DOHH2 (cell line): ENCODE data around the gene KIF9.
"Not testable (repeated sequence)": the region's sequence is repeated elsewhere in the genome, so short reads cannot be mapped to it uniquely, and the experiment has no call there.

ENCODE experiments used
- H3F3A ChIP-seq: fragments of 200-600 bp; sonication (generic), shearing (Covaris generic); 2 replicates; pipeline ENCODE4 v1.6.0; 2016; ENCODE audit warnings: antibody characterized with exemption, mild to moderate bottlenecking; ENCODE audit not compliant: control insufficient read depth, insufficient read depth
- H3K27ac ChIP-seq: fragments of 200-600 bp; sonication (generic); 2 replicates; pipeline ENCODE4 v1.5.1; 2014; ENCODE audit warnings: low read depth, mild to moderate bottlenecking, low read length, moderate library complexity
- H3K27me3 ChIP-seq: fragments of 200-600 bp; sonication (generic); 2 replicates; pipeline ENCODE4 v1.6.1; 2014; ENCODE audit warnings: mild to moderate bottlenecking, low read length, mixed read lengths; ENCODE audit not compliant: control insufficient read depth
- H3K36me3 ChIP-seq: fragments of 200-600 bp; sonication (generic); 2 replicates; pipeline ENCODE4 v1.6.1; 2014; ENCODE audit warnings: mild to moderate bottlenecking, low read length, moderate library complexity, mixed read lengths; ENCODE audit not compliant: control insufficient read depth
- H3K4me1 ChIP-seq: fragments of 200-600 bp; sonication (generic); 2 replicates; pipeline ENCODE4 v1.6.1; 2014; ENCODE audit warnings: mild to moderate bottlenecking, low read length, mixed read lengths; ENCODE audit not compliant: control insufficient read depth
- H3K4me2 ChIP-seq: fragments of 200-600 bp; sonication (generic); 2 replicates; pipeline ENCODE4 v1.6.0; 2014; ENCODE audit warnings: mild to moderate bottlenecking, low read length, moderate library complexity
- H3K4me3 ChIP-seq: fragments of 200-600 bp; sonication (generic); 2 replicates; pipeline ENCODE4 v1.5.1; 2014; ENCODE audit warnings: mild to moderate bottlenecking, low read length, mixed read lengths
- H3K79me2 ChIP-seq: fragments of 200-600 bp; sonication (generic); 2 replicates; pipeline ENCODE4 v1.6.1; 2014; ENCODE audit warnings: mild to moderate bottlenecking, low read length, mixed read lengths; ENCODE audit not compliant: control insufficient read depth
- H3K9me2 ChIP-seq: fragments of 200-600 bp; sonication (generic); replicated peaks from 2 replicates; pipeline ENCODE4 v1.6.1; 2014; ENCODE audit warnings: mild to moderate bottlenecking, low read length, mixed read lengths; ENCODE audit not compliant: control insufficient read depth
- H3K9me3 ChIP-seq: fragments of 200-600 bp; sonication (generic); 2 replicates; pipeline ENCODE4 v1.6.1; 2014; ENCODE audit warnings: antibody characterized with exemption, low read length, mixed read lengths; ENCODE audit not compliant: control insufficient read depth, insufficient read depth
- H4K20me1 ChIP-seq: fragments of 200-600 bp; sonication (generic); 2 replicates; pipeline ENCODE4 v1.6.0; 2014; ENCODE audit warnings: low read depth, mild to moderate bottlenecking, antibody characterized with exemption, low read length, moderate library complexity; ENCODE audit not compliant: control insufficient read depth, insufficient read depth
- CTCF ChIP-seq: fragments of 200-600 bp; sonication (generic); IDR thresholded peaks from one replicate; pipeline ENCODE4 v1.5.1; 2014; ENCODE audit warnings: antibody characterized with exemption, mild to moderate bottlenecking, low read depth, low read length; ENCODE audit not compliant: poor library complexity, severe bottlenecking
- EZH2phosphoT487 ChIP-seq: fragments of 200-600 bp; sonication (generic); IDR thresholded peaks from 2 replicates; pipeline ENCODE4 v1.6.1; 2017; ENCODE audit warnings: borderline replicate concordance, mild to moderate bottlenecking, antibody characterized with exemption, low read length, moderate library complexity, mixed read lengths

KIF9 gene

GRCh38 chr3:47251689-47252088, 30.9 kb downstream of the KIF9 start:
- Histone ChIP-seq H3K4me1 (no peaks in the 10 kb centered on the region), H3K27me3 (no peaks in the 10 kb centered on the region), H3K4me2 (no peak overlapping the region), H3K27ac (no peak overlapping the region), H3K36me3 (no peaks in the 10 kb centered on the region), H3K4me3 (no peak overlapping the region), H3K9me3 (no peaks in the 10 kb centered on the region), H3F3A (no peaks in the 10 kb centered on the region), H3K9me2 (no peaks in the 10 kb centered on the region), H4K20me1 (no peaks in the 10 kb centered on the region), H3K79me2 (no peaks in the 10 kb centered on the region)
- no peak for TF ChIP-seq CTCF

- H3K4me3 ChIP-seq, H3K4me2 ChIP-seq, H3K9me2 ChIP-seq, H3F3A ChIP-seq, H3K27me3 ChIP-seq, H3K9me3 ChIP-seq, H4K20me1 ChIP-seq, H3K27ac ChIP-seq, H3K36me3 ChIP-seq, H3K79me2 ChIP-seq, H3K4me1 ChIP-seq: not testable (repeated sequence)
Observed at GRCh38 chr3:47251085-47251484, 31.5 kb downstream of the KIF9 start.

- Histone ChIP-seq H3K4me1 (no peaks in the 10 kb centered on the region), H3K4me3 (no peak overlapping the region), H3K27me3 (no peaks in the 10 kb centered on the region), H3K9me3 (no peaks in the 10 kb centered on the region), H3K36me3 (no peaks in the 10 kb centered on the region), H3K4me2 (no peak overlapping the region), H3K79me2 (no peaks in the 10 kb centered on the region), H3K9me2 (no peaks in the 10 kb centered on the region), H4K20me1 (no peaks in the 10 kb centered on the region), H3K27ac (no peak overlapping the region), H3F3A (no peaks in the 10 kb centered on the region)
- TF ChIP-seq EZH2phosphoT487 (no peak), CTCF (peak; percentile 72)
Observed at GRCh38 chr3:47250309-47251060, 32.1 kb downstream of the KIF9 start.

- Histone ChIP-seq H3K79me2 (no peaks in the 10 kb centered on the region), H3K9me2 (no peaks in the 10 kb centered on the region), H3K4me1 (no peaks in the 10 kb centered on the region), H3K9me3 (no peaks in the 10 kb centered on the region), H3K27ac (no peak overlapping the region), H3K4me2 (no peak overlapping the region), H3K27me3 (no peaks in the 10 kb centered on the region), H3F3A (no peaks in the 10 kb centered on the region), H3K4me3 (no peak overlapping the region), H3K36me3 (no peaks in the 10 kb centered on the region), H4K20me1 (no peaks in the 10 kb centered on the region)
- TF ChIP-seq CTCF (no peak), EZH2phosphoT487 (no peak)
Observed at GRCh38 chr3:47247131-47248064, 35.2 kb downstream of the KIF9 start.
